ENCODE data around the gene STPG4.

- TF ChIP-seq EZH2 (optimal IDR thresholded peaks at IDR 0.05; ENCODE audit: low read depth, low read length) = no peak
- TF ChIP-seq, protein P1, sequence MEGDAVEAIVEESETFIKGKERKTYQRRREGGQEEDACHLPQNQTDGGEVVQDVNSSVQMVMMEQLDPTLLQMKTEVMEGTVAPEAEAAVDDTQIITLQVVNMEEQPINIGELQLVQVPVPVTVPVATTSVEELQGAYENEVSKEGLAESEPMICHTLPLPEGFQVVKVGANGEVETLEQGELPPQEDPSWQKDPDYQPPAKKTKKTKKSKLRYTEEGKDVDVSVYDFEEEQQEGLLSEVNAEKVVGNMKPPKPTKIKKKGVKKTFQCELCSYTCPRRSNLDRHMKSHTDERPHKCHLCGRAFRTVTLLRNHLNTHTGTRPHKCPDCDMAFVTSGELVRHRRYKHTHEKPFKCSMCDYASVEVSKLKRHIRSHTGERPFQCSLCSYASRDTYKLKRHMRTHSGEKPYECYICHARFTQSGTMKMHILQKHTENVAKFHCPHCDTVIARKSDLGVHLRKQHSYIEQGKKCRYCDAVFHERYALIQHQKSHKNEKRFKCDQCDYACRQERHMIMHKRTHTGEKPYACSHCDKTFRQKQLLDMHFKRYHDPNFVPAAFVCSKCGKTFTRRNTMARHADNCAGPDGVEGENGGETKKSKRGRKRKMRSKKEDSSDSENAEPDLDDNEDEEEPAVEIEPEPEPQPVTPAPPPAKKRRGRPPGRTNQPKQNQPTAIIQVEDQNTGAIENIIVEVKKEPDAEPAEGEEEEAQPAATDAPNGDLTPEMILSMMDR (IDR thresholded peaks at IDR 0.05; ENCODE audit: low read length) = no peak
- TF ChIP-seq EZH2phosphoT487 (IDR thresholded peaks at IDR 0.05; ENCODE audit: low read length) = no peak
Observed at GRCh38 chr2:47078541-47079482, 76.3 kb downstream of the STPG4 start.

Measured in MM.1S (cell line).